Smooth muscle cell (in vitro differentiated cells): ENCODE measurements around the gene NEDD9. TPM values are rescaled to one million over a fixed set of nuclear protein-coding genes. Genes with fewer than 3 reads are reported as not detected.

Experiments used
- DNase-seq: peaks from one replicate; lab custom pipeline; 2025; ENCODE audit not compliant: unreplicated experiment; lab: John Stamatoyannopoulos, UW
- H2AFZ ChIP-seq: fragments of 200-600 bp; sonication (generic); 2 replicates; pipeline ENCODE4 v1.6.0; 2016; ENCODE audit warnings: antibody characterized with exemption, low read depth, mild to moderate bottlenecking
- H3F3A ChIP-seq: fragments of 200-600 bp; sonication (generic); 2 replicates; pipeline ENCODE4 v1.6.0; 2017; ENCODE audit warnings: antibody characterized with exemption, low read depth
- H3K27ac ChIP-seq: fragments of 200-600 bp; sonication (generic); 2 replicates; pipeline ENCODE4 v1.5.1; 2016; ENCODE audit warnings: low read depth, mild to moderate bottlenecking
- H3K27me3 ChIP-seq: fragments of 200-600 bp; sonication (generic); 2 replicates; pipeline ENCODE4 v1.6.1; 2016; ENCODE audit warnings: low read depth, mild to moderate bottlenecking
- H3K36me3 ChIP-seq: fragments of 200-600 bp; sonication (generic); 2 replicates; pipeline ENCODE4 v1.5.1; 2016; ENCODE audit warnings: low read depth
- H3K4me1 ChIP-seq: fragments of 200-600 bp; sonication (generic); 2 replicates; pipeline ENCODE4 v1.5.1; 2016; ENCODE audit warnings: low read depth
- H3K4me2 ChIP-seq: fragments of 200-600 bp; sonication (generic); 2 replicates; pipeline ENCODE4 v1.6.0; 2016; ENCODE audit warnings: mild to moderate bottlenecking
- H3K4me3 ChIP-seq: fragments of 200-600 bp; sonication (generic); 2 replicates; pipeline ENCODE4 v1.5.1; 2016; ENCODE audit warnings: mild to moderate bottlenecking
- H3K79me2 ChIP-seq: fragments of 200-600 bp; sonication (generic); 2 replicates; pipeline ENCODE4 v1.6.0; 2016; ENCODE audit warnings: low read depth, mild to moderate bottlenecking
- H3K9ac ChIP-seq: fragments of 200-600 bp; sonication (generic); 2 replicates; pipeline ENCODE4 v1.6.0; 2016; ENCODE audit warnings: low read depth
- H3K9me3 ChIP-seq: fragments of 200-600 bp; sonication (generic); replicated peaks from 2 replicates; pipeline ENCODE4 v1.5.1; 2016; ENCODE audit warnings: low read depth
- H4K20me1 ChIP-seq: fragments of 200-600 bp; sonication (generic); 2 replicates; pipeline ENCODE4 v1.6.0; 2016; ENCODE audit warnings: low read depth
- CTCF ChIP-seq: fragments of 200-600 bp; sonication (generic); IDR thresholded peaks from 2 replicates; pipeline ENCODE4 v1.5.1; 2017; ENCODE audit warnings: borderline replicate concordance, mild to moderate bottlenecking, antibody characterized with exemption; ENCODE audit not compliant: insufficient read depth, poor library complexity, severe bottlenecking
- WGBS: methylation state at CpG from one replicate; pipeline ENCODE4 v1.1.7; 2016; ENCODE audit warnings: low lambda C conversion rate; 5-methylcytosine and 5-hydroxymethylcytosine counted together
- polyA plus RNA-seq: library from polyadenylated mRNA; unstranded; fragments of >200 nt; fragmentation: Nextera tagmentation; extraction: Ambion mirVana; gene quantifications from 2 replicates; pipeline ENCODE4 v1.2.1, GENCODE V29; 2016
- total RNA-seq: library from RNA; depleted of rRNA; stranded (reverse); fragments of >200 nt; gene quantifications from 2 replicates; pipeline ENCODE4 v1.2.3, GENCODE V29; 2014

NEDD9 gene
- total and polyA plus RNA-seq, 2 experiments from 2014 or later: 85.6 to 127 TPM

GRCh38 chr6:11203306-11204004 lies 29.0 kb downstream of the NEDD9 start:
- H3K27me3 ChIP-seq: no peaks in the 10 kb centered on the region
- peak overlapping the region; percentile 63 for H3K4me2 ChIP-seq
- peaks cover 90% of the 10 kb centered on the region for H3K79me2 ChIP-seq
- DNase-seq: no peak
- peak overlapping the region; percentile 48 for H3K9ac ChIP-seq
- H3K4me1 ChIP-seq: peaks cover 49% of the 10 kb centered on the region
- H3F3A ChIP-seq: peaks cover 36% of the 10 kb centered on the region
- no peaks in the 10 kb centered on the region for H3K9me3 ChIP-seq
- H4K20me1 ChIP-seq: no peaks in the 10 kb centered on the region
- WGBS: 83% methylated on average over 6 of the region's 6 CpGs
- peaks cover 4% of the 10 kb centered on the region for H3K36me3 ChIP-seq
- no peak for TF ChIP-seq CTCF
- no peak overlapping the region for H3K4me3 ChIP-seq
- peak overlapping the region; percentile 99 for H3K27ac ChIP-seq
- no peak overlapping the region for H2AFZ ChIP-seq

- TF ChIP-seq CTCF: no peak
- no peaks in the 10 kb centered on the region for H3K27me3 ChIP-seq
- no peaks in the 10 kb centered on the region for H3K9me3 ChIP-seq
- H3K36me3 ChIP-seq: peaks cover 4% of the 10 kb centered on the region
- H3F3A ChIP-seq: peaks cover 37% of the 10 kb centered on the region
- H3K4me1 ChIP-seq: peaks cover 53% of the 10 kb centered on the region
- peak overlapping the region; percentile 48 for H3K9ac ChIP-seq
- no peaks in the 10 kb centered on the region for H4K20me1 ChIP-seq
- no peak overlapping the region for H3K4me3 ChIP-seq
- H3K79me2 ChIP-seq: peaks cover 90% of the 10 kb centered on the region
- 41% methylated on average over 9 of the region's 9 CpGs for WGBS
- no peak for DNase-seq
- peak overlapping the region; percentile 99 for H3K27ac ChIP-seq
- H2AFZ ChIP-seq: no peak overlapping the region
- peak overlapping the region; percentile 63 for H3K4me2 ChIP-seq
These were observed 29.8 kb downstream of the NEDD9 start for GRCh38 chr6:11202513-11203305.

GRCh38 chr6:11201772-11202512 lies 30.5 kb downstream of the NEDD9 start:
- H3K79me2 ChIP-seq: peaks cover 88% of the 10 kb centered on the region
- peak overlapping the region; percentile 99 for H3K27ac ChIP-seq
- peaks cover 61% of the 10 kb centered on the region for H3K4me1 ChIP-seq

More at GRCh38 chr6:11201772-11202512, 30.5 kb downstream of the NEDD9 start:
- no peak for DNase-seq
- Histone ChIP-seq H3K4me3 (no peak overlapping the region), H3K36me3 (peaks cover 4% of the 10 kb centered on the region), H4K20me1 (no peaks in the 10 kb centered on the region), H3F3A (peaks cover 42% of the 10 kb centered on the region), H3K27me3 (no peaks in the 10 kb centered on the region), H2AFZ (no peak overlapping the region), H3K9ac (peak overlapping the region; percentile 48), H3K9me3 (no peaks in the 10 kb centered on the region), H3K4me2 (peak overlapping the region; percentile 63)
- 77% methylated on average over 4 of the region's 4 CpGs for WGBS
- no peak for TF ChIP-seq CTCF
